Neural cell (in vitro differentiated cells): ENCODE results near the gene DPH6. TPM values are rescaled to one million over a fixed set of nuclear protein-coding genes. Genes with fewer than 3 reads are reported as not detected.

Source experiments
- H2AFZ ChIP-seq: fragments of 200-600, 300-800 bp; sonication (generic), shearing (Covaris generic); 2 replicates; pipeline ENCODE4 v1.6.0; 2014; ENCODE audit warnings: low read depth, mild to moderate bottlenecking, antibody characterized with exemption, low read length, moderate library complexity
- H3F3A ChIP-seq: fragments of 200-600 bp; shearing (Covaris generic); 2 replicates; pipeline ENCODE4 v1.6.1; 2016; ENCODE audit warnings: mild to moderate bottlenecking, moderate library complexity, mixed read lengths, antibody characterized with exemption, low read length; ENCODE audit not compliant: insufficient read depth, poor library complexity, severe bottlenecking
- H3K27ac ChIP-seq: fragments of 200-600, 300-800 bp; sonication (generic), shearing (Covaris generic); 2 replicates; pipeline ENCODE4 v1.5.1; 2014; ENCODE audit warnings: mild to moderate bottlenecking, low read length, moderate library complexity
- H3K27me3 ChIP-seq: fragments of 300-800, 200-600 bp; sonication (generic), shearing (Covaris generic); 2 replicates; pipeline ENCODE4 v1.6.0; 2014; ENCODE audit warnings: mild to moderate bottlenecking, low read depth, low read length, moderate library complexity; ENCODE audit not compliant: insufficient read depth
- H3K36me3 ChIP-seq: fragments of 300-800, 200-600 bp; sonication (generic), shearing (Covaris generic); 2 replicates; pipeline ENCODE4 v1.5.1; 2014; ENCODE audit warnings: mild to moderate bottlenecking, antibody characterized with exemption, low read length, moderate library complexity; ENCODE audit not compliant: insufficient read depth
- H3K4me2 ChIP-seq: fragments of 300-800, 200-600 bp; sonication (generic), shearing (Covaris generic); 2 replicates; pipeline ENCODE4 v1.6.0; 2014; ENCODE audit warnings: mild to moderate bottlenecking, low read length
- H3K4me3 ChIP-seq: fragments of 300-800, 200-600 bp; sonication (generic), shearing (Covaris generic); 2 replicates; pipeline ENCODE4 v1.5.1; 2014; ENCODE audit warnings: mild to moderate bottlenecking, low read length, moderate library complexity
- H3K79me2 ChIP-seq: fragments of 200-600 bp; shearing (Covaris generic); replicated peaks from 2 replicates; pipeline ENCODE4 v1.6.0; 2014; ENCODE audit warnings: mild to moderate bottlenecking, low read length, moderate library complexity; ENCODE audit not compliant: insufficient read depth
- H3K9ac ChIP-seq: fragments of 300-800, 200-600 bp; sonication (generic), shearing (Covaris generic); 2 replicates; pipeline ENCODE4 v1.6.1; 2016; ENCODE audit warnings: mild to moderate bottlenecking, low read length, mixed read lengths
- H3K9me2 ChIP-seq: fragments of 200-600 bp; shearing (Covaris generic); 2 replicates; pipeline ENCODE4 v1.6.1; 2016; ENCODE audit warnings: mild to moderate bottlenecking, low read length, mixed read lengths; ENCODE audit not compliant: insufficient read depth
- H3K9me3 ChIP-seq: fragments of 200-600, 300-800 bp; sonication (generic), shearing (Covaris generic); 2 replicates; pipeline ENCODE4 v1.6.1; 2016; ENCODE audit warnings: mild to moderate bottlenecking, mixed run types, low read length, moderate library complexity, mixed read lengths
- H4K20me1 ChIP-seq: fragments of 200-600 bp; shearing (Covaris generic); 2 replicates; pipeline ENCODE4 v1.6.1; 2016; ENCODE audit warnings: mild to moderate bottlenecking, mixed run types; ENCODE audit not compliant: insufficient read depth
- CTCF ChIP-seq: fragments of 450-650 bp; IDR thresholded peaks from 2 replicates; pipeline ENCODE4 v1.5.1; 2014; ENCODE audit warnings: antibody characterized with exemption, mild to moderate bottlenecking, moderate library complexity; ENCODE audit not compliant: poor library complexity, severe bottlenecking
- EP300 ChIP-seq: fragments of 450-650 bp; conservative IDR thresholded peaks from 2 replicates; pipeline ENCODE4 v1.6.1; 2014; ENCODE audit warnings: antibody characterized with exemption, mild to moderate bottlenecking, moderate library complexity; ENCODE audit not compliant: poor library complexity, severe bottlenecking
- EZH2 ChIP-seq: fragments of 200-600, 300-800 bp; shearing (Covaris generic), sonication (generic); IDR thresholded peaks from 2 replicates; pipeline ENCODE4 v1.6.1; 2014; ENCODE audit warnings: antibody characterized with exemption, low read length, borderline replicate concordance, mild to moderate bottlenecking; ENCODE audit not compliant: insufficient read depth, poor library complexity, severe bottlenecking
- MXI1 ChIP-seq: fragments of 450-650 bp; conservative IDR thresholded peaks from 2 replicates; pipeline ENCODE4 v1.6.1; 2014; ENCODE audit warnings: antibody characterized with exemption, mild to moderate bottlenecking; ENCODE audit not compliant: poor library complexity, severe bottlenecking
- POLR2AphosphoS5 ChIP-seq: IDR thresholded peaks from 2 replicates; pipeline ENCODE4 v1.6.1; 2012
- RAD21 ChIP-seq: fragments of 450-650 bp; conservative IDR thresholded peaks from 2 replicates; pipeline ENCODE4 v1.6.1; 2014; ENCODE audit warnings: antibody characterized with exemption, mild to moderate bottlenecking, moderate library complexity
- REST ChIP-seq: IDR thresholded peaks from 2 replicates; pipeline ENCODE4 v1.6.1; 2012; ENCODE audit warnings: borderline replicate concordance
- SMC3 ChIP-seq: fragments of 450-650 bp; conservative IDR thresholded peaks from 2 replicates; pipeline ENCODE4 v1.6.1; 2014; ENCODE audit warnings: antibody characterized with exemption, mild to moderate bottlenecking, moderate library complexity; ENCODE audit not compliant: poor library complexity
- TAF1 ChIP-seq: IDR thresholded peaks from 2 replicates; pipeline ENCODE4 v1.6.1; 2012; ENCODE audit warnings: low read depth
- polyA plus RNA-seq: library from polyadenylated mRNA; depleted of rRNA; stranded (reverse); fragments of >200 nt; gene quantifications from 2 replicates; pipeline ENCODE4 v1.2.3, GENCODE V29; 2014

DPH6 gene
- polyA plus RNA-seq, 1 donor from 2014 or later = 6.9 TPM

- Histone ChIP-seq H3K27me3 (no peaks in the 10 kb centered on the region), H3F3A (no peaks in the 10 kb centered on the region), H3K9ac (no peak overlapping the region), H4K20me1 (no peaks in the 10 kb centered on the region), H3K36me3 (no peaks in the 10 kb centered on the region), H3K9me3 (no peaks in the 10 kb centered on the region), H3K4me2 (no peak overlapping the region), H2AFZ (no peak overlapping the region), H3K9me2 (no peaks in the 10 kb centered on the region), H3K79me2 (no peaks in the 10 kb centered on the region), H3K4me3 (no peak overlapping the region), H3K27ac (no peak overlapping the region)
- TF ChIP-seq POLR2AphosphoS5 (no peak), SMC3 (no peak), RAD21 (no peak), EZH2 (no peak), CTCF (no peak), TAF1 (no peak)
Measured at GRCh38 chr15:35561308-35561707, 15.3 kb upstream of the DPH6 start.

- H3K4me2 ChIP-seq = no peak overlapping the region
- H3K9ac ChIP-seq = no peak overlapping the region
- H2AFZ ChIP-seq = no peak overlapping the region
- no peaks in the 10 kb centered on the region for H3K9me3 ChIP-seq
- no peaks in the 10 kb centered on the region for H3K27me3 ChIP-seq
- H3K4me3 ChIP-seq = no peak overlapping the region
- H3K27ac ChIP-seq = no peak overlapping the region
- H3K36me3 ChIP-seq = no peaks in the 10 kb centered on the region
- TF ChIP-seq RAD21 (no peak), EP300 (no peak), REST (no peak), EZH2 (no peak), POLR2AphosphoS5 (no peak), CTCF (no peak), MXI1 (no peak), SMC3 (no peak)
- H3K79me2 ChIP-seq = no peaks in the 10 kb centered on the region
- no peaks in the 10 kb centered on the region for H4K20me1 ChIP-seq
- H3F3A ChIP-seq = no peaks in the 10 kb centered on the region
- H3K9me2 ChIP-seq = no peaks in the 10 kb centered on the region
Measured at GRCh38 chr15:35560870-35561269, 14.9 kb upstream of the DPH6 start.
